Nephron progenitor cell (in vitro differentiated cells): ENCODE measurements around the gene HORMAD2.

ENCODE experiments used
- DNase-seq: peaks from one replicate; pipeline ENCODE4 v3.0.0; 2021
- H3K27ac Mint-ChIP-seq: 2 replicates; pipeline ENCODE4 v1.8.0; 2021; ENCODE audit warnings: mild to moderate bottlenecking, moderate library complexity, mixed read lengths
- H3K27me3 Mint-ChIP-seq: 2 replicates; pipeline ENCODE4 v1.8.0; 2021; ENCODE audit warnings: mild to moderate bottlenecking, low read depth, mixed read lengths; ENCODE audit not compliant: poor library complexity
- H3K36me3 Mint-ChIP-seq: 2 replicates; pipeline ENCODE4 v1.8.0; 2021; ENCODE audit warnings: low read depth, mixed read lengths
- H3K4me1 Mint-ChIP-seq: 2 replicates; pipeline ENCODE4 v1.8.0; 2021; ENCODE audit warnings: mixed read lengths
- H3K4me3 Mint-ChIP-seq: 2 replicates; pipeline ENCODE4 v1.8.0; 2021; ENCODE audit warnings: mild to moderate bottlenecking, moderate library complexity, mixed read lengths
- H3K9me3 Mint-ChIP-seq: 2 replicates; pipeline ENCODE4 v1.8.0; 2021; ENCODE audit warnings: mild to moderate bottlenecking, moderate library complexity, mixed read lengths
- TF ChIP-seq, protein P1 (sequence below): fragments of 200-600 bp; sonication (generic); IDR thresholded peaks from 2 replicates; pipeline ENCODE4 v1.5.0; 2021; ENCODE audit warnings: antibody characterized with exemption

Gene HORMAD2

DNA sequence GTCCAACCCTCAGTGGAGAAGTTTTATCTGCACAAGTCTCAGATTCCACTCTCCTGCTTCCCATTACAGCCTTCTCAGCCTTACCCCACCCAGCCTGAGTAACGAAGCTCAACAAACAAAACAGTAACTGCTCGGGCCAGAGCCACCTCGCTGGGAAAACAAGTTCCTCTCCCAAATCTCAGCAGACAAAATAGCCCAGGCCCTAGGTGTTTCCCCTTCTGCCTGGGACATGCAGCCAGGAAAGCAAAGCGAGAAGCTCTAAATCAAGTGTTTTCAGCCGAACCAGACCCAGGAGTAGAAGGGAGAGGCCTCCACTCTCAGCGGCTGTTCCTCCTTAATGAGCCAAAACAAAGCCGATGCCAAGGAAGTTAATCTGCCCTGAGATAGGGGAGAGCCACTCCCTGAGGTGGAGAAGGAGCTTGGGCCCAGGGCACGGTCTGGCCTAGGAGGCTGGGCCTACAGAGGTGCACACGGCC is 122.3 kb downstream of the HORMAD2 start:
- TF ChIP-seq, protein P1, sequence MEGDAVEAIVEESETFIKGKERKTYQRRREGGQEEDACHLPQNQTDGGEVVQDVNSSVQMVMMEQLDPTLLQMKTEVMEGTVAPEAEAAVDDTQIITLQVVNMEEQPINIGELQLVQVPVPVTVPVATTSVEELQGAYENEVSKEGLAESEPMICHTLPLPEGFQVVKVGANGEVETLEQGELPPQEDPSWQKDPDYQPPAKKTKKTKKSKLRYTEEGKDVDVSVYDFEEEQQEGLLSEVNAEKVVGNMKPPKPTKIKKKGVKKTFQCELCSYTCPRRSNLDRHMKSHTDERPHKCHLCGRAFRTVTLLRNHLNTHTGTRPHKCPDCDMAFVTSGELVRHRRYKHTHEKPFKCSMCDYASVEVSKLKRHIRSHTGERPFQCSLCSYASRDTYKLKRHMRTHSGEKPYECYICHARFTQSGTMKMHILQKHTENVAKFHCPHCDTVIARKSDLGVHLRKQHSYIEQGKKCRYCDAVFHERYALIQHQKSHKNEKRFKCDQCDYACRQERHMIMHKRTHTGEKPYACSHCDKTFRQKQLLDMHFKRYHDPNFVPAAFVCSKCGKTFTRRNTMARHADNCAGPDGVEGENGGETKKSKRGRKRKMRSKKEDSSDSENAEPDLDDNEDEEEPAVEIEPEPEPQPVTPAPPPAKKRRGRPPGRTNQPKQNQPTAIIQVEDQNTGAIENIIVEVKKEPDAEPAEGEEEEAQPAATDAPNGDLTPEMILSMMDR = no peak
- H3K9me3 Mint-ChIP-seq = peaks cover 4% of the 10 kb centered on the region
- peaks cover 11% of the 10 kb centered on the region for H3K27me3 Mint-ChIP-seq
- H3K4me3 Mint-ChIP-seq = peak overlapping the region; percentile 1
- DNase-seq = no peak
- peak overlapping the region; percentile 96 for H3K27ac Mint-ChIP-seq
- peaks cover 65% of the 10 kb centered on the region for H3K4me1 Mint-ChIP-seq
- H3K36me3 Mint-ChIP-seq = no peaks in the 10 kb centered on the region

DNA sequence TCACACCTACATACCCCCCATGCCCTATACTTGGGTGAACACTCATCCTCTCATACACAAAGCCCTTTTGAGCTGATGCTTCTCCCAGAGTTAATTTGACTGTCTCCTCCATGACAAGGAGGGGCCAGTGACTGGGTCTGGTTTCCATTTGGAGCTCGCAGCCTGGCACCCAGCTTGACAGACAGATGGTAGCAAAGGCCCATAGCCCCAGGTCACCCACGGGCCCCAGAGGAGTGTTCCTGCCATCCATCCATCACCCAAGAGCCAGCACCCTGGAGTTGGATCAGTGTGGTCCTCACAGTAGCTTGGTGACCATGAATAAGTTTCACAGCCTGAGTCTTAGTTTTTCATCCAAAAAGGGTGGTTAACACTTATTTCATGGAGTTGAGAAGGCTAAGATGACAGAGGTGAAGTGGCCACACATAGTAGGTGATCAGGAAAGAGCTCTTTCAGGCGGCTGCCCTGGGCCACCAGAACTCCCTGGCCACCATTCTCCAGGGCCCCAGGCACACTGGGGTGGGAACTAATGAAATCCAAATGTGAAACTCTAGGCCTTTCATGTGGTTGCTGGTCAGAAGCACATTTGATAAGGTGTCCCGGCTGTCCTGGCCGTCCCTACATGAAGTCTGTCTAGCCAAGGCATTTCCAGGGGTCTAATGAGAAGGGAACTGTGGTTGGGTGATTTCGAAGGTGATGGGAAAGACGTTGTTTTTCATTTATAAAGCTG is 123.9 kb downstream of the HORMAD2 start:
- H3K4me1 Mint-ChIP-seq = peaks cover 72% of the 10 kb centered on the region
- no peak for DNase-seq
- no peaks in the 10 kb centered on the region for H3K36me3 Mint-ChIP-seq
- no peaks in the 10 kb centered on the region for H3K9me3 Mint-ChIP-seq
- H3K27ac Mint-ChIP-seq = peak overlapping the region; percentile 27
- no peak overlapping the region for H3K4me3 Mint-ChIP-seq
- TF ChIP-seq, protein P1 = no peak
- H3K27me3 Mint-ChIP-seq = peaks cover 8% of the 10 kb centered on the region

DNA sequence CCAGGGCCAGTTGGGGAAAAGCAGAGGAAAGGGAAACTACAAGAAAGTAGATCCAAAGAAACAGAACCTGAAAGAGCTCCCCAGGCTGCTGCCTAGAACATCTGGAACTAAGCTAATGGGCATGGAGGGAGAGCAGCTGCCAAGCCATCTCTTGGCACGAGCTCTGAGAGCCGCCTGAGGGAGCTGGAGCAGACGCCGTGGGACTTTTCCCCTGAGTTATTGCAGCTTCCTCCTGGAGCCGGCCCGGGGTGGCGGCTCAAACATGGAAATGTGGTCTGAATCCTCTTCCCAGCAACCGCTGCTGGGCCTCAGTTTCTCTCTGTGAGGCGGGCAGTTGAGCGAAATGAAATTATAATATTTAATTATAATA is 124.5 kb downstream of the HORMAD2 start:
- H3K4me3 Mint-ChIP-seq = no peak overlapping the region
- H3K27me3 Mint-ChIP-seq = peaks cover 8% of the 10 kb centered on the region
- H3K9me3 Mint-ChIP-seq = no peaks in the 10 kb centered on the region
- H3K4me1 Mint-ChIP-seq = peaks cover 70% of the 10 kb centered on the region
- TF ChIP-seq, protein P1 = no peak
- peak overlapping the region; percentile 27 for H3K27ac Mint-ChIP-seq
- no peak for DNase-seq
- no peaks in the 10 kb centered on the region for H3K36me3 Mint-ChIP-seq

DNA sequence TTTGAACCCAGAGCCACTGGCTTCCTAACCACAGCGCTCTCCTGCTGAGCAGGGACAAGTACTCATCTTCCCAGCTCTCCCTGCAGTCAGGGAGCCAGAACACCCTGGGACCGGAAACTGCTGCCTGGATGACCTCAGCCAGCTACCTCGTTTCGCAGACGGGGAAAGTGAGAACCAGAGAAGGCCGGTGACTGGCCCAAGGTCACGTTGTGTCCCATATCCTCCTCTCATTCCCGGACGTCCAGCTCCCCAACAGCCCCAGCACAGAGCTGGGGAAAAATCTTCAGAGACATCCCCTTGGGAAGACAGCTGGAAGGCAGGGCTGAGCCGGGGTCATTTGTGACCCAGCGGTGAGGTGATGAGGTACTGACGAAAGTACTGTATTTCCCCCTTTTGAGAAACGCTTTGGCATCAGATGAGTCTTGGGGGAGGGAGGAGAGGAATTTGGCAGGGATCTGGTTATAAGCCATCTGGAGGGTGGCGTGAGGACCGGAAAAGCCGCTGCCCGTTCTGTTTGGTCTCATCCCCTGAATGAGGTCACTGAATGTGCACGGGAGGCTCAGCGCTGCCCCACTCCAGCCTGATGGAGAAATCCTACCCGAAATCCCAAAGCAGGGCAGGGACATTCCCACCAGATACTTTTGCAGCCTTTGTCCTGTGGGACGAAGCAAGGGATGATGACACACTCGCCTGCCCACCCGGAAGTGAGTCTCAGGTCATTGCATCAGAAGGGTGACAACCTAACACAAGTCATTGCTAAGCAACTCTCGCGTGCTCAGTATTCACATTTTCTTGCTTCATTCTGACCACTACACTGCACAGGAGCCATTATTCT is 125.2 kb downstream of the HORMAD2 start:
- Mint-ChIP-seq H3K27ac (no peak overlapping the region), H3K4me3 (no peak overlapping the region), H3K36me3 (no peaks in the 10 kb centered on the region), H3K4me1 (peaks cover 76% of the 10 kb centered on the region), H3K27me3 (peaks cover 10% of the 10 kb centered on the region), H3K9me3 (no peaks in the 10 kb centered on the region)
- DNase-seq = no peak
- TF ChIP-seq, protein P1 = no peak

DNA sequence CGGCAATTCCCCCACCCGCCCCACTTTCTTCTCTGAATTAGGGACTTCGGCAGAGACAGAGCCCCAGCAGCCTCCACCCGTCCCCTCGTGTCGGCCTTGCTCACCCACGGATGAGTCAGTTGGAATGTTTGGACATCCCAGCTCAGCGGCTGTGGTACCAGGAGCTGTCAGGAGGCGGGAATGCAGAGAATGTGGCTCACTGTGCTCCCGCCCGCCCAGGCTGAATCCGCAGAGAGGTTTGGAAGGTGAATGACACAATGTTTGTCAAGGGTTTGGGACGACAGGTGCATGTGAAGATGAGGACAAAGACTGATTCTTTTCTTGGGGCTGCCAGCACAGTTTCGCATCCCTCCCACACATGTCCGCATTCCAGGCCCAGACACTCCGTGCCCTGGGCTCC is 126.7 kb downstream of the HORMAD2 start:
- Mint-ChIP-seq H3K4me3 (no peak overlapping the region), H3K9me3 (no peaks in the 10 kb centered on the region), H3K27ac (peak overlapping the region; percentile 29), H3K27me3 (peaks cover 14% of the 10 kb centered on the region), H3K4me1 (peaks cover 81% of the 10 kb centered on the region), H3K36me3 (no peaks in the 10 kb centered on the region)
- DNase-seq = peak; percentile 43
- TF ChIP-seq, protein P1 = no peak
